ENCODE results near the gene AMELX.

The AMELX gene

DNA sequence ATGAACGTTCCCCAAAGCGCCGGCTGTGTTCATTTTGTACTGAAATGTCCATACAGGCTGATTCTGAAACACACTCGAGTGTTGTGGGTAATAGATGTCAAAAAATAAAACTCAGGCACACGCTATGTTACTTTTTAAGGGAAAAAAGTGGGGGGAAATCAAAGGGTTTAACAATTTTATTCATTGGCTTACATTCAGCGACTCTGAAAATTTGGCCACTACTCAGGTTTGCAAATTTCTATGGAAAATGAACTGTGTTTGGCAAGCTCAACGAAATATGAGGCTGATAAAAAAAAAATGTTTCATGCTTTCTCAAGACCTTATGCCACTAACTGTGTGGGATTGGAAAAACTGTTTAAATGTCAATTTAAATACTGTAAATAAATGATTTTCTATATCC, 18.5 kb downstream of the AMELX start:
- no peak for DNase-seq

- DNase-seq: no peak
Observed at GRCh38 chrX:11319806-11320520, 26.8 kb downstream of the AMELX start.

DNA sequence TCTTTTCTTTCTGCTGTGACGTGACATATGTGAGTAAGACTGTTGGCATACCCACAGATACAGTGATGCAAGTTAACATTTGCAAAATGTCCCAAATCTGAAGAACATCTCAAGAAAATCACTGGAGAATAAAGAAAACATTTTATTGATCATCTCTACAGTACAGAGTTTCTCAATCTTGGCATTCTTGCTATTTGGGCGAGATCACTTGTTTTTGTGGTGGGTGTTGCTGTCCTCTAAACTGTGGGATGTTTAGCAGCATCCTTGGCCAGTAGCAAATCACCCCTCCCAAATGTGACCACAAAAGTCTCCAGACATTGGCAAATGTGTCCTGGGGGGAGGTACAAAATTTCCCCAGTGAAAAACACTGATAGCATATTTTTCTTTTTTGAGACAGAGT, 28.8 kb downstream of the AMELX start:
- no peak for DNase-seq

- DNase-seq: no peak
Observed at GRCh38 chrX:11328134-11328533, 34.9 kb downstream of the AMELX start.

GRCh38 chrX:11329021-11329420, 35.8 kb downstream of the AMELX start:
- peak; percentile 15 for DNase-seq

DNA sequence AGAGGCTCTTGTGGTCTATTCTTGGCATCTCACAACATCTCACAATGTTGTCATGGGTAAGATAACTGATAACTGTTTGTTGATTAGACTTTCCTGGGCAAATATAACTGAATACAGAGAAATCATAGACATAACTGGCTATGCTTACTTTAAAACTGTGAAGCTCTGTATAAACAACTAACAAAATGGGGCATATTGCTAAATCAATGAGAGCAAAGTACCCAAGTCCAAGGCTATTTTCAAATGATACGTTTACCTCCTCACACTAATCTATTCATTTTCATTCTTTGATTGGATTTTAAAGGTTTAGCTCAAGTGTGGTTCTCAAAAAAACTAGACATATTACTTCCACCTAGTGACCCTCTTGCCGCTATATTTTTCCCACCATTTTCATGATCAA, 38.6 kb downstream of the AMELX start:
- DNase-seq: no peak

GRCh38 chrX:11334165-11334564, 41.0 kb downstream of the AMELX start:
- no peak for DNase-seq

- DNase-seq: no peak
Observed at GRCh38 chrX:11336201-11336600, 43.0 kb downstream of the AMELX start.

- DNase-seq: no peak
Observed at GRCh38 chrX:11337292-11338009, 44.2 kb downstream of the AMELX start.

DNA sequence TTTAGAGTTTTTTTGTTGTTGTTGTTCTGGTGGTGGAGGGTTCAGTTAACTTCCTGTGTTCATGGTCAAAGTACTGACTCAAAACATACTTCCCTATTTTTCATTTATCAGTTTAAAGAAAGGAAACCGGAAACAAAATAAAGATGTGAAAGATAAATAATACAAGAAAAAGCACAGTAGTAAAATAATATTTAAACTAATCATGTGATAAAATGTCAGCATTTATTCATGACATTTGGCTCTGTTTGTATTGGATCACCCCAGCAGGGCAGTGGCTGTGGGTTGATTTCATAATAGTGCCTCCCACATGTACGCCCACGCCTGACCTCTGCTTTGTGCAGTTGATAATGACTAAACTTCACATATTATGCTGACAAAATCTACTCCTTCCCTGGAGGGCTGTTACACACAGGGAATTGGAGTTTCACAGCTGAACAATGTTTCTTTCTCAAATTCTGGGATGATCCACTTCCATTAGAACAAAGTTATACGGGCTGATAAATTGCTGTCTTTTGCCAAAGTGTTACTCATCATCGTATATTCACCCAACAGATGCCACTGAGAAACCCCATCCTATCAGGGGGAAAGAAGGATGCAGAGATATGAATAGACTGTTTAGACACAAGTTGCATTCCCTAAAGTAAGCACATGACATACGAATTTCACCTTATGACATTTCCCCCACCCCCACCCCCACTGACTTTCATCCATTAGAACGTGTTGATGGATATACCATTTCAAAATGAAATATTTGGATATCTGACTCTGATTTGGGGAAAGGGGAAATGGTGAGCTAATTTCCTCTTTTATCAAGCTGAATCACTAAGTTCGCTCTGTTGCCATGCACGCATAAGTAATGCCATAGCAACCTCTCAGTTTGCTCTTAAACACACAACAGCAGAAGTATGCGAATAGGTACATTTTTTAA, 48.3 kb downstream of the AMELX start:
- peak; percentile 81 for DNase-seq

DNA sequence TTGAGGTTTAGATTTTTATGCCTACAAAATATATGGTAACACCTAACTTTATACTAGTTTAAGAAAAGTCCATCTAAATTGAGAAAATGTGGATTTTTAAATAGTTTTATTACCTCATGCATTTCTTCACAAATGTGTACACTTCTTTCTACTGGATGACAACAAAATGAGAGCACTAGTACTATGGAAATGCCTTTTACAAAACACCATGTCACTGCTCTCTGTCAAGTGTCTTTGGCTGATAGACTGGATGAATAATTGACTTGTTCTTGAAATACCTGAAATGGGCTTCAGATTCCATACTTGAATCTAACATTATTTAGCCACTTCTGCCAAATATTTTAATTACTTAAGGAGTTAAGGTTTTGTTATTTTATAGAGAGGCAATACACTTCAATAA, 49.5 kb downstream of the AMELX start:
- no peak for DNase-seq

GRCh38 chrX:11346121-11346682, 53.0 kb downstream of the AMELX start:
- DNase-seq: no peak

DNA sequence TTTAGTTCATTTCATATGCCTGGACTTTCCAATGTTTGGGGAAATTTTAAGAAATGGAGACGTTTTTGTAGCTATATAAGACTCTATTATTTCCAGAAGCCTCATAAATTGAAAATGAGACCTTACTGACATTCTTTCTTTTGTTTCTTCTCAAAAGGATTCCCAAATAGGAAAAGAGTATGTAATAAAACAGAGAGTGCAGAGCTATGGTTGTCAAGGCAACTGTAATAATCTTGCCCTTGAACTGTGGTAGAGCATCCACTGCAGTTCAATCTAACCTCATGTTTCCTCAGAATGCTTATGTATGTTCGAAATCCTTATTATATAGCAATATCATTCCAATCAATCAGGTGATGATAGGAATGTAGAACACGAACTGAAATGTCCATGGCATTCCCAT, 54.1 kb downstream of the AMELX start:
- DNase-seq: no peak

DNA sequence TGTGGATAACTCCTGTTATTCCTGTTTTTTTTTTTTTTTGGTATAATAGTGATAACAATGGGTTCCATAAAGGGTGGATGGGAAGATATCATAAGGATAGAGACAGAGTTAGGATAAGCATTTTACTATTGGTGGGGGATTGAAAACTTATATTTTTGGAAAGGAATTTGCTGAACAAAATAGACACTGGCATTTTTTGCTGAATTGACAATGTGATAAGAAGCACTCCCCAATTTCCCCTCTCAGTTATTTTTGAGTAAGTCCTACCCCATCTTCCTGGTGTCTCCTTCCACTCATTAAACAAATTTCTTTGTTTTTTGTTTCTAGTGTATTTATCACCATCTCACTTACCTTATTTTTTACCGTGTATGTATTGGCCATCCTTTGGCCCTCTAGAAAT, 55.8 kb downstream of the AMELX start:
- DNase-seq: no peak

GRCh38 chrX:11349661-11350337, 56.6 kb downstream of the AMELX start:
- DNase-seq: no peak
